ENCODE measurements around the gene HSDL1. TPM values are rescaled to one million over a fixed set of nuclear protein-coding genes. Genes with fewer than 3 reads are reported as not detected.

HSDL1 gene
- total and polyA plus RNA-seq, 2 of the 4 experiments (the other 2 are of a cell fraction): 11.6 to 18.3 TPM

DNA sequence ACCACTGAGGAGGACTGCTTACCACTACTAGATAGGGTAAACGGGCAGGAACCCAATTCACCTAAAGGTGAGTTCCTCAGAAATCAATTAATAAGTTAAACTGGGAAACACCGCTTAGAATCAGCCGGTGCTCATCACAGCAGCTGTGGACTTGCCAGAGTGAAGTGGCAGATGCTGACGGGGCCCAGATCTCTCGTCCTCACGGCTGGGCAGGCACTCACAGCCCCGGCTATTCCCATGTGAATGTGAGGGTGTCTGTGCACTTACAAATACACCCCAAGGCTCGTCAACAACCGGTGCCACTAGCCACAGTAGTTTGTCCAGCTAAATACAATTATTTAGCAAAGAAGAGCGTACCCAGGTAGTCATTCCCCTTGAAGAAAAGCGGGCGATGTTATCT is 58.0 kb downstream of the HSDL1 start:
- Histone ChIP-seq H3K18ac (ENCODE audit: low read depth, low read length) (no peak overlapping the region), H4K5ac (ENCODE audit: low read depth, low read length) (no peak overlapping the region), H3K9ac (ENCODE audit: low read depth, low read length) (no peak overlapping the region), H3K79me1 (ENCODE audit: low read depth in 1 of 2, low read length in 2 of 2) (no peaks in the 10 kb centered on the region; a peak in 2 of 4 replicates), H3K14ac (replicated peaks; ENCODE audit: low read depth, low read length) (no peak overlapping the region), H2BK120ac (ENCODE audit: low read depth, low read length) (no peak overlapping the region), H3K56ac (ENCODE audit: extremely low read depth, insufficient read depth, low read length) (no peak overlapping the region), H3K36me3 (ENCODE audit: control insufficient read depth, insufficient read depth, low read length) (peaks cover 53% of the 10 kb centered on the region), H3K4me1 (ENCODE audit: control insufficient read depth, insufficient read depth, low read length) (no peaks in the 10 kb centered on the region), H2AK9ac (replicated peaks; ENCODE audit: low read depth, low read length, poor library complexity) (no peak overlapping the region), H4K8ac (ENCODE audit: low read depth in 2 of 2, low read length in 2 of 2) (no peak overlapping the region), H4K20me1 (ENCODE audit: insufficient read depth, low read length) (peaks cover 7% of the 10 kb centered on the region; the same call in 1 of the 2 replicates), H3K4me2 (ENCODE audit: low read depth, low read length) (no peak overlapping the region), H3K27ac (ENCODE audit: insufficient read depth, low read length) (no peak overlapping the region), H2BK20ac (ENCODE audit: low read depth, low read length) (no peak overlapping the region), H3K9me1 (ENCODE audit: insufficient read depth, low read length) (no peaks in the 10 kb centered on the region), H3K23ac (ENCODE audit: low read depth, low read length) (no peak overlapping the region), H3K27me3 (ENCODE audit: control insufficient read depth, insufficient read depth, low read length) (no peaks in the 10 kb centered on the region), H4K91ac (ENCODE audit: insufficient read depth, low read depth, low read length) (no peak overlapping the region), H2BK15ac (ENCODE audit: low read depth, low read length) (no peak overlapping the region), H2AK5ac (ENCODE audit: low read depth, low read length) (no peak overlapping the region), H3K4ac (ENCODE audit: low read depth, low read length) (no peak overlapping the region), H2AFZ (replicated peaks; ENCODE audit: low read length, poor library complexity) (no peak overlapping the region), H3K9me3 (ENCODE audit: control insufficient read depth, insufficient read depth, low read length) (no peaks in the 10 kb centered on the region), H3K4me3 (ENCODE audit: insufficient read depth, low read depth, low read length) (no peak overlapping the region), H2BK5ac (ENCODE audit: low read depth, low read length, poor library complexity, severe bottlenecking) (no peak overlapping the region)
- no peak for ATAC-seq (ENCODE audit: low read depth)
- BruUV-seq (replicated peaks): no TSS peak
- no CpG with 5 or more reads among the region's 12 CpGs for WGBS, 2 experiments (ENCODE audit: extremely low coverage in 2 of 2, insufficient read length in 1 of 2)
- dilution Hi-C loops (cut with HindIII; ENCODE audit: low sequenced_read_pairs, unreplicated experiment) (no loop called here), intact Hi-C loops (cut with micrococcal nuclease) (no loop called here), in situ Hi-C loops (cut with MboI; ENCODE audit: low sequenced_read_pairs) (loop anchor here (5.0 to 10.0 kb wide), 2 partner anchors 90 to 398 kb away; no protein-coding TSS in a partner anchor)
- DNase-seq: no peak
- POLR2A ChIA-PET (ENCODE audit: unreplicated experiment): no interaction called here
- CTCF ChIA-PET: no interaction called here
- TF ChIP-seq, protein P1, sequence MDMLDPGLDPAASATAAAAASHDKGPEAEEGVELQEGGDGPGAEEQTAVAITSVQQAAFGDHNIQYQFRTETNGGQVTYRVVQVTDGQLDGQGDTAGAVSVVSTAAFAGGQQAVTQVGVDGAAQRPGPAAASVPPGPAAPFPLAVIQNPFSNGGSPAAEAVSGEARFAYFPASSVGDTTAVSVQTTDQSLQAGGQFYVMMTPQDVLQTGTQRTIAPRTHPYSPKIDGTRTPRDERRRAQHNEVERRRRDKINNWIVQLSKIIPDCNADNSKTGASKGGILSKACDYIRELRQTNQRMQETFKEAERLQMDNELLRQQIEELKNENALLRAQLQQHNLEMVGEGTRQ (IDR thresholded peaks at IDR 0.05; ENCODE audit: low read depth, low read length): no peak
- TF ChIP-seq RFX5 (IDR thresholded peaks at IDR 0.05; ENCODE audit: low read depth, low read length) (no peak), POLR2A (IDR thresholded peaks at IDR 0.05; ENCODE audit: low read depth, low read length) (no peak), NFE2L2 (IDR thresholded peaks at IDR 0.05; ENCODE audit: low read depth, low read length) (no peak), FOS (IDR thresholded peaks at IDR 0.05; ENCODE audit: low read depth, low read length) (no peak), RAD21 (IDR thresholded peaks at IDR 0.05; ENCODE audit: low read length) (no peak), CHD1 (IDR thresholded peaks at IDR 0.05; ENCODE audit: low read depth, low read length) (no peak), SMC3 (IDR thresholded peaks at IDR 0.05; ENCODE audit: low read depth, low read length) (no peak), RCOR1 (IDR thresholded peaks at IDR 0.05; ENCODE audit: insufficient replicate concordance, low read length) (no peak), BHLHE40 (IDR thresholded peaks at IDR 0.05; ENCODE audit: low read depth, low read length) (no peak), MAFK (IDR thresholded peaks at IDR 0.05; ENCODE audit: low read depth, low read length) (no peak), MAZ (IDR thresholded peaks at IDR 0.05; ENCODE audit: borderline replicate concordance, low read depth, low read length) (no peak)
- TF ChIP-seq, protein P2, sequence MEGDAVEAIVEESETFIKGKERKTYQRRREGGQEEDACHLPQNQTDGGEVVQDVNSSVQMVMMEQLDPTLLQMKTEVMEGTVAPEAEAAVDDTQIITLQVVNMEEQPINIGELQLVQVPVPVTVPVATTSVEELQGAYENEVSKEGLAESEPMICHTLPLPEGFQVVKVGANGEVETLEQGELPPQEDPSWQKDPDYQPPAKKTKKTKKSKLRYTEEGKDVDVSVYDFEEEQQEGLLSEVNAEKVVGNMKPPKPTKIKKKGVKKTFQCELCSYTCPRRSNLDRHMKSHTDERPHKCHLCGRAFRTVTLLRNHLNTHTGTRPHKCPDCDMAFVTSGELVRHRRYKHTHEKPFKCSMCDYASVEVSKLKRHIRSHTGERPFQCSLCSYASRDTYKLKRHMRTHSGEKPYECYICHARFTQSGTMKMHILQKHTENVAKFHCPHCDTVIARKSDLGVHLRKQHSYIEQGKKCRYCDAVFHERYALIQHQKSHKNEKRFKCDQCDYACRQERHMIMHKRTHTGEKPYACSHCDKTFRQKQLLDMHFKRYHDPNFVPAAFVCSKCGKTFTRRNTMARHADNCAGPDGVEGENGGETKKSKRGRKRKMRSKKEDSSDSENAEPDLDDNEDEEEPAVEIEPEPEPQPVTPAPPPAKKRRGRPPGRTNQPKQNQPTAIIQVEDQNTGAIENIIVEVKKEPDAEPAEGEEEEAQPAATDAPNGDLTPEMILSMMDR (conservative IDR thresholded peaks at IDR 0.05; ENCODE audit: low read depth, low read length): no peak
- TF ChIP-seq, protein P3, sequence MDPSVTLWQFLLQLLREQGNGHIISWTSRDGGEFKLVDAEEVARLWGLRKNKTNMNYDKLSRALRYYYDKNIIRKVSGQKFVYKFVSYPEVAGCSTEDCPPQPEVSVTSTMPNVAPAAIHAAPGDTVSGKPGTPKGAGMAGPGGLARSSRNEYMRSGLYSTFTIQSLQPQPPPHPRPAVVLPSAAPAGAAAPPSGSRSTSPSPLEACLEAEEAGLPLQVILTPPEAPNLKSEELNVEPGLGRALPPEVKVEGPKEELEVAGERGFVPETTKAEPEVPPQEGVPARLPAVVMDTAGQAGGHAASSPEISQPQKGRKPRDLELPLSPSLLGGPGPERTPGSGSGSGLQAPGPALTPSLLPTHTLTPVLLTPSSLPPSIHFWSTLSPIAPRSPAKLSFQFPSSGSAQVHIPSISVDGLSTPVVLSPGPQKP (IDR thresholded peaks at IDR 0.05; ENCODE audit: borderline replicate concordance, low read depth, low read length): no peak
